T-helper 2 cell treated with Interferon-gamma antibody and Interleukin-4, amounts not matched to agents 5 μg/mL and 100 μg/mL, for 36 hours (primary cell): ENCODE measurements around the gene SLC26A9.

Experiments
- DNase-seq: peaks from one replicate; pipeline ENCODE4 v3.0.0; 2021; ENCODE audit warnings: low spot score
- H3K27ac Mint-ChIP-seq: one replicate; pipeline ENCODE4 v1.8.0; 2021; ENCODE audit warnings: mild to moderate bottlenecking, mixed read lengths
- H3K27me3 Mint-ChIP-seq: one replicate; pipeline ENCODE4 v1.8.0; 2021; ENCODE audit warnings: low read depth, mixed read lengths
- H3K36me3 Mint-ChIP-seq: one replicate; pipeline ENCODE4 v1.8.0; 2021; ENCODE audit warnings: low read depth, mixed read lengths
- H3K4me1 Mint-ChIP-seq: one replicate; pipeline ENCODE4 v1.8.0; 2021; ENCODE audit warnings: low read depth, mixed read lengths
- H3K4me3 Mint-ChIP-seq: one replicate; pipeline ENCODE4 v1.8.0; 2022; ENCODE audit warnings: mild to moderate bottlenecking, moderate library complexity, mixed read lengths
- H3K9me3 Mint-ChIP-seq: one replicate; pipeline ENCODE4 v1.8.0; 2021; ENCODE audit warnings: mixed read lengths

SLC26A9 gene

GRCh38 chr1:205977402-205978014, 34.3 kb upstream of the SLC26A9 start:
- peak; percentile 55 for DNase-seq
- Mint-ChIP-seq H3K4me1 (no peaks in the 10 kb centered on the region), H3K27ac (no peak overlapping the region), H3K27me3 (no peaks in the 10 kb centered on the region), H3K36me3 (no peaks in the 10 kb centered on the region), H3K4me3 (no peak overlapping the region), H3K9me3 (peaks cover 18% of the 10 kb centered on the region)

- Mint-ChIP-seq H3K27ac (no peak overlapping the region), H3K9me3 (peaks cover 18% of the 10 kb centered on the region), H3K27me3 (no peaks in the 10 kb centered on the region), H3K4me3 (no peak overlapping the region), H3K36me3 (no peaks in the 10 kb centered on the region), H3K4me1 (no peaks in the 10 kb centered on the region)
- DNase-seq: no peak
Observed at GRCh38 chr1:205976708-205977401, 33.6 kb upstream of the SLC26A9 start.

- Mint-ChIP-seq H3K36me3 (no peaks in the 10 kb centered on the region), H3K9me3 (peaks cover 18% of the 10 kb centered on the region), H3K27ac (no peak overlapping the region), H3K4me1 (no peaks in the 10 kb centered on the region), H3K27me3 (no peaks in the 10 kb centered on the region), H3K4me3 (no peak overlapping the region)
- no peak for DNase-seq
Observed at GRCh38 chr1:205976036-205976435, 32.8 kb upstream of the SLC26A9 start.

- Mint-ChIP-seq H3K36me3 (no peaks in the 10 kb centered on the region), H3K9me3 (peaks cover 18% of the 10 kb centered on the region), H3K4me3 (no peak overlapping the region), H3K4me1 (no peaks in the 10 kb centered on the region), H3K27ac (no peak overlapping the region), H3K27me3 (no peaks in the 10 kb centered on the region)
- no peak for DNase-seq
Observed at GRCh38 chr1:205975387-205975998, 32.2 kb upstream of the SLC26A9 start.

- no peak for DNase-seq
- Mint-ChIP-seq H3K27ac (no peak overlapping the region), H3K36me3 (no peaks in the 10 kb centered on the region), H3K4me1 (no peaks in the 10 kb centered on the region), H3K27me3 (no peaks in the 10 kb centered on the region), H3K4me3 (no peak overlapping the region), H3K9me3 (peaks cover 18% of the 10 kb centered on the region)
Observed at GRCh38 chr1:205974712-205975111, 31.5 kb upstream of the SLC26A9 start.

GRCh38 chr1:205973377-205974232, 30.3 kb upstream of the SLC26A9 start:
- no peaks in the 10 kb centered on the region for H3K4me1 Mint-ChIP-seq
- H3K9me3 Mint-ChIP-seq: peaks cover 18% of the 10 kb centered on the region
- no peak overlapping the region for H3K27ac Mint-ChIP-seq
- no peaks in the 10 kb centered on the region for H3K27me3 Mint-ChIP-seq
- no peak overlapping the region for H3K4me3 Mint-ChIP-seq
- H3K36me3 Mint-ChIP-seq: no peaks in the 10 kb centered on the region
- no peak for DNase-seq

- no peak for DNase-seq
- Mint-ChIP-seq H3K4me1 (no peaks in the 10 kb centered on the region), H3K27me3 (no peaks in the 10 kb centered on the region), H3K4me3 (no peak overlapping the region), H3K9me3 (peaks cover 18% of the 10 kb centered on the region), H3K36me3 (no peaks in the 10 kb centered on the region), H3K27ac (no peak overlapping the region)
Observed at GRCh38 chr1:205972491-205973168, 29.4 kb upstream of the SLC26A9 start.

GRCh38 chr1:205972081-205972480, 28.8 kb upstream of the SLC26A9 start:
- Mint-ChIP-seq H3K4me3 (no peak overlapping the region), H3K4me1 (no peaks in the 10 kb centered on the region), H3K9me3 (peaks cover 18% of the 10 kb centered on the region), H3K27ac (no peak overlapping the region), H3K27me3 (no peaks in the 10 kb centered on the region), H3K36me3 (no peaks in the 10 kb centered on the region)
- DNase-seq: no peak

GRCh38 chr1:205971082-205971481, 27.8 kb upstream of the SLC26A9 start:
- DNase-seq: no peak
- Mint-ChIP-seq H3K4me1 (no peaks in the 10 kb centered on the region), H3K36me3 (no peaks in the 10 kb centered on the region), H3K4me3 (no peak overlapping the region), H3K27me3 (no peaks in the 10 kb centered on the region), H3K9me3 (peaks cover 18% of the 10 kb centered on the region), H3K27ac (no peak overlapping the region)

- Mint-ChIP-seq H3K4me1 (no peaks in the 10 kb centered on the region), H3K9me3 (peaks cover 18% of the 10 kb centered on the region), H3K4me3 (no peak overlapping the region), H3K27ac (no peak overlapping the region), H3K36me3 (no peaks in the 10 kb centered on the region), H3K27me3 (no peaks in the 10 kb centered on the region)
- DNase-seq: no peak
Observed at GRCh38 chr1:205970486-205970885, 27.2 kb upstream of the SLC26A9 start.

GRCh38 chr1:205969229-205969628, 26.0 kb upstream of the SLC26A9 start:
- H3K4me1 Mint-ChIP-seq: no peaks in the 10 kb centered on the region
- DNase-seq: no peak
- H3K27ac Mint-ChIP-seq: no peak overlapping the region
- H3K4me3 Mint-ChIP-seq: no peak overlapping the region
- H3K9me3 Mint-ChIP-seq: peaks cover 8% of the 10 kb centered on the region
- H3K27me3 Mint-ChIP-seq: no peaks in the 10 kb centered on the region
- H3K36me3 Mint-ChIP-seq: no peaks in the 10 kb centered on the region

- no peaks in the 10 kb centered on the region for H3K36me3 Mint-ChIP-seq
- H3K9me3 Mint-ChIP-seq: no peaks in the 10 kb centered on the region
- DNase-seq: no peak
- H3K4me1 Mint-ChIP-seq: no peaks in the 10 kb centered on the region
- H3K4me3 Mint-ChIP-seq: no peak overlapping the region
- no peaks in the 10 kb centered on the region for H3K27me3 Mint-ChIP-seq
- H3K27ac Mint-ChIP-seq: no peak overlapping the region
Observed at GRCh38 chr1:205967554-205968335, 24.5 kb upstream of the SLC26A9 start.
